GM19193 (cell line): ENCODE results near the gene GABRB1.

Experiments
- POLR2A ChIP-seq: IDR thresholded peaks from 4 replicates; pipeline ENCODE4 v1.6.1; 2011; ENCODE audit not compliant: insufficient read depth, insufficient read length; ENCODE audit errors: extremely low read depth

GABRB1 gene

DNA sequence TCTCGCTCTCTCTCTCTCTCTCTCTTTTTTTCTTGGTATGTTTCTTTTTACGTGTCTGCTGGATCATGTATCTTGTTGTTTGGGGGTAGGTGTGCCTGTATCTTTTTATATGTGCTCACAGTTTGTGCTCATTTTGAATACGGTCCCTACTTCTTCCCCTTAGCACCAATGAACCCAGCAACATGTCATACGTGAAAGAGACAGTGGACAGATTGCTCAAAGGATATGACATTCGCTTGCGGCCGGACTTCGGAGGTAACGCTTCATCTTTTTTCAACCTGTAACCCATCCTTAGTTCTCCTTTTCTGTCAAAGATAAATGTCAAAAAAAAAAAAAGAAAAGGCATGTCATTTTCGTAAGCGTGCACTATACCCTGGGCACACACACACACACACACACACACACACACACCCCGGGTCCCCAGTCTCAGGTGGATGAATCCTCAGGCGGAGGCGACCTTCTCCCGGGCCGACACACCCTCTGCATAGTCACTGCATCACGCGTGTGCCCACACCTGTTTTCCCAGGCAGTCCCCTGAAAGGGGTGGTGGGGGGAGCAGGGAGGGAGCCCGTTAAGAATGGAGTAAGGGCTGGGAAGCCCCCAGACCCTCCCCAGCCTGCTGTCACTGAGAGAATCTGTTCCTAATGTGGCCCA, 511 bp downstream of the GABRB1 start:
- no peak for TF ChIP-seq POLR2A

DNA sequence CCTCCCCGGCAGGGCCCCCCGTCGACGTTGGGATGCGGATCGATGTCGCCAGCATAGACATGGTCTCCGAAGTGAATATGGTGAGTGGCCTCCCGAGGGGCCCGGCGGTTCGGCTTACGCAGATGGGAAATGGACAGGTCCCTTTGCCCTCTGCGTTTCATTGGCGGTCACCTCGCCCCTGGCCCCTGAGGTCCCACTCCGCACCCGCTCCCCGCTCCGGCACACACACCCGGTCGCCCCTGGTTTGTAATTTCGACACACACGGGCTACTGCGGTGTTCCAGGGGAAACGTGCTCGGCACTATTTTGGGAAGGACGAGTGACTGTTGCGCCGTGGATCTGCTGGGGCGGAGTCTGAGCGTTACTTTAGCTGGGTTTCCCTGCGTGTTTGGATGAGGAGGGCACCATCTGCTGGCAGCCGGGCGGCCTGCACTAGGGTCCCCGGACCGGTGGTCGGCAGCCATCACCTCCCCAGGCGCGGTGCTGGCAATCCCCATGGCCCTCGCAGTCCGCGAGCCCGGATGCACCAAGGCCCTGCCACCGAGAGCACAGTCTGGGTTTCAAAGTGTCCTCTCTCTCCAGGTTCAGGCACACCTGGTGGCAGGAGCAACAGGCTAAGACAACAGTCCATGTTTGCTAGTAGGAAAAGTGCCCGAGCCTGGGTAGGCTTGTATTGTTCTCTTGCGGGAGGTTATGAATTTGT, 1.2 kb downstream of the GABRB1 start:
- no peak for TF ChIP-seq POLR2A

DNA sequence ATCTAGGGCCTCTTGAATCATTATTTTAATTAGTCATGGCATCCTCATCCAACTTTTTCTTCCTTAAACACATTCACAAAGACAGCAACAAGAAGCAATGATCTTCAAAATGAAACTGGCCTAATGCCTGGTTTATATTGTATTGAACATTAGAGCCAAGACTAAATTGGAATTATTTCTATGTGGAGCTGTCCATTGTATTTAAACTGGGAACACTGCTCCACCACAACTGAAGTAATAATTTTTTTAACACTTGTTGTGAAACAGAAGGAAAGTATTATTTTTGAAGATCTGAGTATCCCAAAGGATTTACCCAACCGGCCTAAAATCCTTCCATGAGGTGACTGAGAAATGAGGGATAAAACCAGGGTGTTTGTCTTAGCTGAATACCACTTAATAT, 6.9 kb downstream of the GABRB1 start:
- TF ChIP-seq POLR2A: no peak

DNA sequence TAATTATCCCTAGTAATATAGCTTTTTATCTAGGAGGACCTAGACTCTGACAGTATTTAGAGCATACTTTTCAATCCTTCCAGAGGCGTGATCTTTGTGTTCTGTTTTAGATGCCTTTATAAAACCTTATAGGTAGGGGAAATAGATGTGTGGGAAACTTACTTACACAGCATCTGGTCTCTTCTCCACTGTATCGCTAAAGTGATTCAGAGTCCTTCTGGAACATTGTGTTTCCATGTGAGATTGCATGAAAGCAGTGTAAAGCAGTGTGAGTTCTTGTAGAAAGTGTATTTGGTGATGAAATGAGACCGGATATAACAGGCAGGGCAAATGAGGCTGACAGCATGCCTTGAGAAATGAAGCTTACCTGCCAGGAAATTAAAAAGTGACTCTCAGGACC, 9.5 kb downstream of the GABRB1 start:
- TF ChIP-seq POLR2A: no peak

DNA sequence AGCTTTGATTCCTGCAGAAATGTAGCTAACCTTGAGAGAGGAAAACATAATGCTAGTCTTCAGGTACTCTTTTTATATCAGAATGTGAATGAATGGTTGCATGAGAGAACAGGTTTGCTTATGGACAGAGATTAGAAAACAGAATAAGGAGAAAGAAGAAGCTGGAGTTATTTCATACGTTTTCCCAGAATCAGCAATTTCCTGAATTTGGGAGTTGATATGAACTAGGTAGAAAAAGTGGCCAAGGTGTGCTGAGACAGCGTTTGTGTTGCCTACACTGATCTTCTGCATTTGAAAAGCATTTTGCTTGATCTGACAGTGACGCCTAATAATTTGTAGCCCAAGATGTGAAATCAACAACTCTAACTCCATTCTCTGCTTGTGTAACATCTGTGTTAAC, 12.5 kb downstream of the GABRB1 start:
- no peak for TF ChIP-seq POLR2A

DNA sequence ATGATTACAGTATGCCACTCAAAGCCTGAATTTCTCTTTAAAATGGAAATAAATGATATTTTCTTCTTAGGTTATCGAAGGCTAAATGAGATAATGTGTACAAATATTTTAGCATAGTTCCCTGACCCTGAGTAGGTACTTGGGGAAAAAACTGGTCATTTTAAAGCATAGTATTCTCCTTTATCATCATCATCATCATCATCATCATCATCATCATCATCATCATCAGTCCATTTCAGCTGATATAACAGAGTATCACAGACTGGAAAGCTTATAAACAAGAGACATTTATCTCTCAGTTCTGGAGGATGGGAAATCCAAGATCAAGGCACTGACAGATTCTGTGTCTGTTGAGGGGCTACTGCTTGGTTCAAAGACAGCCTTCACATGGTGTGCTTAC, 13.9 kb downstream of the GABRB1 start:
- TF ChIP-seq POLR2A: no peak

DNA sequence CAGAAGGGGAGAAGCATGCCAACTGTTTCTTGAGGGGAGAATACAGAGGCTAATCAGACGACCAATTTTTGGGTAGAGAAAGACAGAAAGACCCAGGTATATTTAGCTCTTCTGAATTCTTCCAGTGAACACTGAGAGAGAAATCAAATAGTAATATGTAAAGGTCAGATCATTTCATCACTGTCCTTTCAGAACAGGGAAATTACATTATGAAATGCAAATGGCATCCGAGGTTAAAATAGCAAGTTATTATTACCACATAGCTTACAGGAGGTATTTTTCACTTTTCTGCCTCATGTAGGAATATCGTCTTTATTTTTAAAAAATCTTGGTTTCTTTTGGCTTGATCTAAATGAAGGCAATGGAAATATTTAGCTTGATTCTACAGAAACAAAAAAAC, 18.0 kb downstream of the GABRB1 start:
- no peak for TF ChIP-seq POLR2A

DNA sequence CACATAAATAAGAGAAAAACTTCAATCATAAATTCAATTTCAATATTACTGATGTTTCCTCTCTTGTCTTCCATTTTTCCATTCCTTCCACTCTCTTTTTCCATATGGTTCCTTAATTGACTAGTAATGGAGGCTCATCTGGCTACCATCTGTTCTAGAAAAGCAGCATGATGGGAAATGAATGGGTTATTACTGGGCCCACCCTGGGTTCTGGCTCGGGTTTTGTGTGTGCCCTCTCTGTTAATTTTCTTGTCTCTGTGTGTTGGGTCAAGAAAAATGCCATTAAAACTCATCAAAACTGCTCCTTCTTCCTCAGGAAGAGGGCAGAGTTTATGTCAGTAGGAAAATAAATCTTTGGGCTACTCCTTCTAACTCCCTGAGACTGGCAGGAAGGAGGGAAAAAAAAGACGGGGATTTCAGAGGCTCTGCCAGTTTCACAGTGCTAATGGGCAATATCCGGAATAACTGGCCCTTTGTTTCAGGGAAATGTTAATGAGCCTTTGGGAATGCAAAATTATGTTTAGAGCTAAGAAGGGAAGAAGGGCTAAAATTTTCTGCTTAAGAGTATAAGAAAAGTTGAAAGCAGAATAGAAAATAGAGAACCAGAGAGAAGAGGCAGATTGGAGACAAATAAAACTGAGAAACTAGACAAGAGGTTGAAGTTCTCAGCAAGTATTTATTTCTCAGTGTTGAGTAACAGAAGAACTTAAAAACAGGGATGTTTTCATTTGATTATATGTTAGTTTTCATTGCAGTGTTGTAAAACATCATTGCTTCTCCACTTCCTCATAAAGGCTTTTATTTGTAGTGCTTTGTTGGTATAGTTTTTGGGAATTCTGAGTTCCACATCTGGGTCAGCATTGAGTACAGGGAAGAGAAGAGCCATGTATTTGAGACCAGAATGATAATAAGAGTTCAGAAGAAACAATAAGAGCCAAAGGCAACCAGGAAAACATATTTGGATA, 19.7 kb downstream of the GABRB1 start:
- TF ChIP-seq POLR2A: no peak

DNA sequence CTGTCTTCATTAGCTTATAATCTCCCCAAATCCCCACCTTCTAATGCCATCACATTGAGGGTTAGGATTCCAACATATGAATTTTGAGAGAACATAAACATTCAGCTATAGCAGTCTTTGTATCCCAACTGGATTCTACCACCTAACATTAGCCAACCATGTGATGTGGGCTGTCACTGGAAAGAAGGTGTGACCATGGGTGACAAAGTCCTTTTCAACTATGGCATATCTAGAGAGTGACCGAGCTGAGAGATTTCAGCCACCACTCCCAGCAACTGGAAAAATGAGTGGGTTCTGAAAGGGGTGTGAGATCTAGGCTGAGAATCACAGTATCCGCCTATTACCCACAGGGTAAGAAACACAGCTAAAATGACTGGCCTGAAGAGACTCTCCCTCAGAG, 22.1 kb downstream of the GABRB1 start:
- no peak for TF ChIP-seq POLR2A

DNA sequence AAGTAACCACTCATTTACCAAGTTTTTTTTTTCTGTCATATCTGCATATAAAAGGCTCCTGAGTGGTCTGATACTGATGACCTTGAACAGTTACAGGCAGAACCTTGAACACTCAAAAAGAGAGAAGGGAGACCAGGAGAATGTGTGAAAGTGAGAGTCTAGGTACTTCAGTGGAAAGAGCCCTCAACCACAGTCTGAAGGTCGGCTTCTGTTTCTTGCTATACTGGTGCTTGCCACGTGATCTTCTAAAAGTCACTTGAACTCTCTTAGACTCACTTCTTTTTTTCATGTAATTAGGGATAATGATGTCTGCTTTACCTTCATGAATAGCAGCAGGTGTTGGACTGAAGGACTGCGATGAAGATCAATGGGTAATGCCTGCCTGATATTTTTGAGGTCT, 22.8 kb downstream of the GABRB1 start:
- TF ChIP-seq POLR2A: no peak

DNA sequence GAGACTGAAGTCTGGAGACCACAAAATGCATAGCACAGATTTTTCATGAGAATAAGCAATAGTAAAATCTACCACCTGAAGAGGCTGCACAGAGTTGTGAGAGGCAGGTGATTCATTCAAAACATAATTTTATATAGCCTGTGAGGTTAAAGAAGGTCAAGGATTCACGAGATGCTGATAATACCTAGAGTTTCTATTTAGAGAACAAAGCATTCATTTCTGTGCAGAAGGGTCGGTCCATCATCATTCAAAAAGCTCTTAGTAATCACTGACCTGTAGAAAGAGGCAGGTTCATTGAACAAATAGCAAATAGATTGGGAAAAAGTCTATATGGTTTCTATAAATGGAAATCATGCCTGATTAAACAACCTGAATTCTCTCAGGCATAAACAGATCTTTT, 26.6 kb downstream of the GABRB1 start:
- TF ChIP-seq POLR2A: no peak

DNA sequence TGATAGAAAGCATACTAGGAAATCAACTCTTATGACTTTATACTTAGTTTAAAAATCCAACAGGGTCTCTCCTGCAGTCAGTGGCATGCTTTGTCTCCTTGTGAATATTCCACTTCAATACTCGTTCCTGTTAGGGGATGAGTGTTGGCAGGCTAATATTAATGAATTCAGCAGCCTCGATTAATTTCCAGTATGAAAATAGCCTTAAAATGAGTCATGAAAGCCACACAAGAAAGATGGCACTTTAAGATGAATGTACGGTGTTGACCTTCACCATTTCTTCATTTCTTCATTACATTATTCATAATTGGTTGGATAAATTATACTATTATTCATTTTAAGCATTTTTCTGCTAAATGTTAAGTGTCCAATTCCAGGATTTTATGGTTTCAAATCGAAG, 29.2 kb downstream of the GABRB1 start:
- TF ChIP-seq POLR2A: no peak

DNA sequence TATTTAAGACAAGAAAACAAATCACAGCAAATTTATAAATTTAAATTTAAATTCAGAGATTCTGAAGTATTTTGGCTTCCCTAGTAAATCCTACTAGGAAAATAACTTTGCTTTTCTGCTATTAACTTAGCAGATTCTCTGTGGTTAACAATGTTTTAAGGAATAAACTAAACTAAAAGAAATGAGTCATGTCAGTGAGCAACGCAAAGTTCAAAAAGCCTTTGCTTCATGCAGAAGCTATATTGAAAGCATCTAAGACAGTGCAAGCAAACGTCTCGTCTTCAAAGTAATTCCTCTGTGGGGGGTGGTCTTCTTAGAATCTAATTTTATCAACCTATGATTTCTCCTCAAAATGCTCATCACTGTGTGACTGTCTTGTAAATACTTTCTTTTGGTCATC, 30.1 kb downstream of the GABRB1 start:
- TF ChIP-seq POLR2A: no peak

DNA sequence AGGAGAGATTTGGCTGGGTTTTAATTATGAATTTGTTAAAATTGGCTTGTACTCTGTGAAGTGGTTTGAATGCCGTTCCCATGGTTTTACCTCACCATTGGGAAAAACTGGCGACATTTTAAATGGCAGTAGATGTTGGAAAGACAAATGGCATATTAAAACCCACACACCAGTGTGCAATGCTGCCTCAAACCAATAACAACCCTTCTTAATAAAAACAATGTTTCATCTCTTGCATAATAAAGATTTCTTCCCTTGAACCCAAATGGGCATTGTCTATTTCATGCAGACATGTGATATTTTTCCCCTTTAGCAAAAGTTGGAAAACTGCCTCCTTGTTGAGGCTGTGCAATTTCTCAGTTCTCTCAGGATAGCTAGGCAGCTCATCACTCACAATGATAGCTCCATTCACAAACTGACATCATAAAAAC, 33.7 kb downstream of the GABRB1 start:
- TF ChIP-seq POLR2A: no peak

DNA sequence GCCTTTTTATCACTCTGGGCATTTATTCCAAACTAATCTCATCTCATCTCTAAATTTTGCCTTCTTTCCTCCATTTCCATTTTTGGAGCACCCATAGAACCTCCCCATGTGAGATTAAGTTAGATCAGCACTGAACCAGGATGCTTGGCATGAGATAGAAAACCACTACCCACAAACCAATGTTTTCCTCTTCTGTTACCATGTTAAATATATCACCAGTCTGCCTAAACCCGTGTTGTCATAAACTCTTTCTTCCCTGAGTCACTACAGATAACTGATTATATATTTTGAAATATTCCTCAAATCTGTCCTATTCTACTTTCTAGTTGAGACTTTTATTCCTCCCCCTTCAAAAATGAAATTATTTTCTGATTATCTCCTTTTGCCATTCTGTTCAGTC, 37.6 kb downstream of the GABRB1 start:
- no peak for TF ChIP-seq POLR2A
